Gastrocnemius medialis (tissue), 4 donors: ENCODE measurements around the gene WEE2.
"Not testable (repeated sequence)": the region's sequence is repeated elsewhere in the genome, so short reads cannot be mapped to it uniquely, and the experiment has no call there.

Experiments
- POLR2A ChIP-seq, 2 donors: fragments of 450-650 bp; IDR thresholded peaks; one replicate each; pipeline ENCODE4 v1.6.1; 2017; ENCODE audit warnings: antibody characterized with exemption in 2 of 2, mild to moderate bottlenecking in 2 of 2, moderate library complexity in 2 of 2
- TF ChIP-seq, protein P1 (sequence below), 5 experiments: fragments of 450-650 bp in 3 of 5; fragments of 200-600 bp in 2 of 5; sonication (generic) in 2 of 5; IDR thresholded peaks in 4 of 5; conservative IDR thresholded peaks in 1 of 5; 1 replicate in 4 of 5; 2 replicates in 1 of 5; pipeline ENCODE4 v1.5.1; 2016 to 2019; ENCODE audit warnings: antibody characterized with exemption in 5 of 5, mild to moderate bottlenecking in 3 of 5, moderate library complexity in 3 of 5

DNA sequence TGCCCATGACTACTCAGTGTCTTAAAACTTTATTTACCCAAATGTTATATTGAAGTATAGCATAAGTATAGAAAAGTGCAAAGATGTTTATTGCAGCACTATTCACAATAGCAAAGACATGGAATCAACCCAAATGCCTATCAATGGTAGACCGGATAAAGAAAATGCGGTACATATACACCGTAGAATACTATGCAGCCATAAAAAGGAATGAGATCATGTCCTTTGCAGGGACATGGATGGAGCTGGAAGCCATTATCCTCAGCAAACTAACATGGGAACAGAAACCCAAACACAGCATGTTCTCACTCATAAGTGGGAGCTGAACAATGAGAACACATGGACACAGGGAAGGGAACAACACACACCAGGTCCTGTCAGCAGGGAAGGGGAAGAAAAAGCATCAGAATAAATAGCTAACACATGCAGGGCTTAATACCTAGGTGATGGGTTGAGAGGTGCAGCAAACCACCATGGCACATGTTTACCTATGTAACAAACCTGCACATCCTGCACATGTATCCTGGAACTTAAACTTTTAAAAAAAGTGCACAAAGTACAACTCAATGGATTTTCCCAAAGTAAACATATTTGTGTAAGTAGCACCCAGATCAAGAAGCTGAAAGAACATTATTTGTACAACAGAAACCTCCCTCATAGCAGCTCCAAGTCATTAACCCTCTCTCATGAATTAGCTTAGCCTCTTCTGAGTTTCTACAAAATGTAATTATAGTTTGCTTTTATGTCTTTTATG, 18.9 kb upstream of the WEE2 start:
- TF ChIP-seq, protein P1, sequence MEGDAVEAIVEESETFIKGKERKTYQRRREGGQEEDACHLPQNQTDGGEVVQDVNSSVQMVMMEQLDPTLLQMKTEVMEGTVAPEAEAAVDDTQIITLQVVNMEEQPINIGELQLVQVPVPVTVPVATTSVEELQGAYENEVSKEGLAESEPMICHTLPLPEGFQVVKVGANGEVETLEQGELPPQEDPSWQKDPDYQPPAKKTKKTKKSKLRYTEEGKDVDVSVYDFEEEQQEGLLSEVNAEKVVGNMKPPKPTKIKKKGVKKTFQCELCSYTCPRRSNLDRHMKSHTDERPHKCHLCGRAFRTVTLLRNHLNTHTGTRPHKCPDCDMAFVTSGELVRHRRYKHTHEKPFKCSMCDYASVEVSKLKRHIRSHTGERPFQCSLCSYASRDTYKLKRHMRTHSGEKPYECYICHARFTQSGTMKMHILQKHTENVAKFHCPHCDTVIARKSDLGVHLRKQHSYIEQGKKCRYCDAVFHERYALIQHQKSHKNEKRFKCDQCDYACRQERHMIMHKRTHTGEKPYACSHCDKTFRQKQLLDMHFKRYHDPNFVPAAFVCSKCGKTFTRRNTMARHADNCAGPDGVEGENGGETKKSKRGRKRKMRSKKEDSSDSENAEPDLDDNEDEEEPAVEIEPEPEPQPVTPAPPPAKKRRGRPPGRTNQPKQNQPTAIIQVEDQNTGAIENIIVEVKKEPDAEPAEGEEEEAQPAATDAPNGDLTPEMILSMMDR (IDR thresholded peaks at IDR 0.05 in 4 of 5, conservative IDR thresholded peaks at IDR 0.05 in 1 of 5), result not testable (repeated sequence)
- TF ChIP-seq POLR2A (IDR thresholded peaks at IDR 0.05), result not testable (repeated sequence)
